ENCODE results near the gene SPSB1.

The SPSB1 gene

GRCh38 chr1:9302745-9303524, 10.2 kb downstream of the SPSB1 start:
- DNase-seq = no peak

GRCh38 chr1:9303916-9304315, 11.2 kb downstream of the SPSB1 start:
- DNase-seq = no peak

GRCh38 chr1:9305216-9305615, 12.5 kb downstream of the SPSB1 start:
- DNase-seq = no peak

- no peak for DNase-seq
Observed at GRCh38 chr1:9306006-9306405, 13.3 kb downstream of the SPSB1 start.

GRCh38 chr1:9307303-9307702, 14.6 kb downstream of the SPSB1 start:
- no peak for DNase-seq

- no peak for DNase-seq
Observed at GRCh38 chr1:9308236-9308785, 15.6 kb downstream of the SPSB1 start.

GRCh38 chr1:9309080-9309479, 16.4 kb downstream of the SPSB1 start:
- no peak for DNase-seq

- DNase-seq = no peak
Observed at GRCh38 chr1:9309991-9310390, 17.3 kb downstream of the SPSB1 start.

- DNase-seq = no peak
Observed at GRCh38 chr1:9311029-9311428, 18.3 kb downstream of the SPSB1 start.

GRCh38 chr1:9311479-9311878, 18.8 kb downstream of the SPSB1 start:
- DNase-seq = no peak

GRCh38 chr1:9312168-9312720, 19.6 kb downstream of the SPSB1 start:
- no peak for DNase-seq

GRCh38 chr1:9313576-9313975, 20.9 kb downstream of the SPSB1 start:
- DNase-seq = no peak

GRCh38 chr1:9314111-9314510, 21.4 kb downstream of the SPSB1 start:
- no peak for DNase-seq

GRCh38 chr1:9314711-9315379, 22.2 kb downstream of the SPSB1 start:
- DNase-seq = no peak

GRCh38 chr1:9315411-9316079, 22.9 kb downstream of the SPSB1 start:
- no peak for DNase-seq

GRCh38 chr1:9316080-9316444, 23.4 kb downstream of the SPSB1 start:
- no peak for DNase-seq

GRCh38 chr1:9316512-9316911, 23.8 kb downstream of the SPSB1 start:
- DNase-seq = no peak

- DNase-seq = no peak
Observed at GRCh38 chr1:9317072-9317471, 24.4 kb downstream of the SPSB1 start.

- no peak for DNase-seq
Observed at GRCh38 chr1:9317591-9318417, 25.1 kb downstream of the SPSB1 start.

- no peak for DNase-seq
Observed at GRCh38 chr1:9319208-9319788, 26.6 kb downstream of the SPSB1 start.

GRCh38 chr1:9319789-9320519, 27.3 kb downstream of the SPSB1 start:
- no peak for DNase-seq

Measured in activated gamma-delta T cell treated with Interleukin-2 at 50 U/mL for 16 hours (primary cell).